Hematopoietic multipotent progenitor cell treated with erythropoietin and hydrocortisone succinate and interleukin-3 and kit ligand, for 8 days (in vitro differentiated cells): ENCODE results near the gene GREB1.

Experiments used
- DNase-seq: peaks from one replicate; pipeline ENCODE4 v3.0.0-alpha.2; 2015

Gene GREB1

DNA sequence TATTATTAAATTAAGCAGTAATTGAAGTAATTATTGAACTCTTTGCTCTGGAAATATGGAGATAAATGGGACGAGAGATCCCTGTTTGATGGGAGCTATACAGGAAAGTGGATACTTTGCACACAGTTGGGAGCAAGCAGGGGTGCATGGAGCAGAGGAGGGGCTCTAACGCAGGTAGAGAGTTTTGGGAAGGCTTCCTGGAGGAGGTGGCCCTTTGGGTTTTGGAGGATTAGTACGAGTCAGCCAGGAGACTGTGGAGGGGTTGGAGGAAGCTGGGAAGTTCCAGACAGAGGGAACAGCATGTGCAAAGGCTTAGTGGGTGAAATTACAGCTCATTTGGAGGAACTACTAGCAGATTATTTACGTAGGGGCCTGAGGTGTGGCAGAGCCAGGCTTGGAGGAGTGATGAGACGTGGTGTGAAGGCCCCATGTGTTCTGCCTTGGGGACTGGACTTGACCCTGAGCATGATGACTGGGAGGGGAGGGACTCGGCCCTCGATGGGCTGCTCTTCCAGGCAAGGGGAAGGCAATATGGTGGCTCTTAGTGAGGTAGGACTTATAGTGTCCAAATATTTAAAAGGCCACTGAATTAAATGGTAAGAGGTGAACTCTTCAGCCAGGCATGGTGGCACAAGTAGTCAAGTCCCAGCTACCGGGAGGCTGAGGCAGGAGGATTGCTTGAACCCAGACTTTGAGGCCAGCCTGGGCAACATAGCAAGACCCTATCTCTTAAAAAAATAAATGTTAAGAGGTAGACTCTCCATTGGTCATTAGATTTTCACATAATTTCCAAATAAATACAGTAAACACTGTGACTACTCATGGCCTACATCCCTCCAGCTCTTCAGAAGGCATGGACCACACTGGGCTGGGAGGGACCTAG is 30.2 kb downstream of the GREB1 start:
- DNase-seq, result no peak

GRCh38 chr2:11564816-11565567 is 31.1 kb downstream of the GREB1 start:
- no peak for DNase-seq

- no peak for DNase-seq
These were observed 32.5 kb downstream of the GREB1 start for GRCh38 chr2:11566383-11566782.

DNA sequence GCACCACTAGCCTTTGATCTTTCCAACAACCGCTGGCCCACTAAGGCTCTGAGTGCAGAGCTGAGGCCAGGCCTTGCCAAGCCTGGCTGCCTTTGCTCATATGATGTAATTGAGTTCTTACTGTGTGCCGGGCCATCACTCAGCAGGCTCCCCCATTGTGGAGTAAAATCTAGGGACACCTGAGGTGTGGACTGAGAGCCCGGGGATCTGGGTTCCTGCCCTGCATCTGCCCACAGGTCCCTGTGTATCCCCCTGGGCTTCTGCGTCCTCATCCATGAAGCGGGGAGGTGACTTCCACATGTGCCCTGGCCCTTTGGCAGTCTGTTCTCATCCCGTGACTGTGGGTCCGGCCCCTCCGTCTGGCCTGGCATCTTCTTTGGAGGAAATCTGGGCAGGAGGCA is 33.8 kb downstream of the GREB1 start:
- no peak for DNase-seq

GRCh38 chr2:11568436-11568835 is 34.6 kb downstream of the GREB1 start:
- DNase-seq, result no peak

DNA sequence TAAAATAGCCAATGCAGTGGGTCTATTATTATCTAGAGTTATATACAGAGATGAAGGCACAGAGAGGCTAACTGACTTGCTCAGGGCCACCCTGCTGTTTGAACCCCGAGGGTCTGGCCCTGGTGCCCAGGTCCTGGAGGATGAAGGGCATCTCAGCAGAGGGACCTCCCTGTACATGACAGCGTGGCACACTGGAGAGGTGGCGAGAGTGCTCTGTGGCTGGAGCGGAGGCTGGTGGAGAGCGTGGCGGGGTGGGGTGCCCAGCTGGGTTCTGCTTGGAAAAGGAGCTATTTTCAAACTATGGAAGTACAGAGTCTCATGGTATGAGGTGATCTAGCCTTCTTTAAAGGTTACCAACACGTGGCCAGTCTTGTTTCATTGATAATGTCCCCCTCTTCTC is 35.8 kb downstream of the GREB1 start:
- DNase-seq, result no peak

GRCh38 chr2:11571170-11571569 is 37.3 kb downstream of the GREB1 start:
- DNase-seq, result no peak

GRCh38 chr2:11572996-11573395 is 39.2 kb downstream of the GREB1 start:
- DNase-seq, result no peak

DNA sequence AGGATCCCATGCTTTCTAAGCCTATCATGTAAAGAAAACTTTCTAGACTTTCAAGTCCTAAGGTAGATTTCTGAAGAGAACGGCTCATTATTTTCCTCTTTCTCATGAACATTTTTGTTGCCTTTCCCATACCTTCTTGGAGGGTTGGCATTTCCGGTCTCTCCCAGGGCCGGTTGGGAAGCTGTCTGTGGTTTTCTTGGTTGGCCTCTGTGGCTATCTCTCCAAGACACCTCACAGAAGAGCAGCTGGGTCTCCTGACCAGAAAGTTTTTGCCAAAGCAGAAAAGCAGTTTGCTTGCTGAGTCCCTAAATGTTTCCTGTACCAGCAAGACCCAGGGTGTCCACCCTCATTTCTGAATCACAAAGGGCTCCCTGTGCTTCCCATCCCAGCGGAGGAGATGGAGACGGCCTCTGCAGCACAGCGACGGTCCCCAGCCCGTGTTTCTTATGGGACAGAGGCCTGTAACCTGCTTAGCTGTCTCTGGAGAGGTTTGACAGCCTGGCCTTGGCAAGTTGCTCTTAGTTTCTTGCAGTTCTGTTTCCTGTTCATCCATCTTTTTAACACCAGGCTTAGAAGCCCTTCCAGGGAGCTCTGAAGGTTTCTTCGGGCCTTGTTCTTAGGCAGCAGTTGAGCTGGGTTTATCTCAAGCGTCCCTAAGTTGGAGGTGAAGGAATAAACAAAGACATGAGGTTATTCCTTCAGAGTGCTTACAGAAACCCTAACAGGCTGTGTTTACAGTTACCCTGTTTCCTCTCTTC is 39.8 kb downstream of the GREB1 start:
- DNase-seq, result peak; percentile 6

- DNase-seq, result no peak
These were observed 40.6 kb downstream of the GREB1 start for GRCh38 chr2:11574176-11575046.

DNA sequence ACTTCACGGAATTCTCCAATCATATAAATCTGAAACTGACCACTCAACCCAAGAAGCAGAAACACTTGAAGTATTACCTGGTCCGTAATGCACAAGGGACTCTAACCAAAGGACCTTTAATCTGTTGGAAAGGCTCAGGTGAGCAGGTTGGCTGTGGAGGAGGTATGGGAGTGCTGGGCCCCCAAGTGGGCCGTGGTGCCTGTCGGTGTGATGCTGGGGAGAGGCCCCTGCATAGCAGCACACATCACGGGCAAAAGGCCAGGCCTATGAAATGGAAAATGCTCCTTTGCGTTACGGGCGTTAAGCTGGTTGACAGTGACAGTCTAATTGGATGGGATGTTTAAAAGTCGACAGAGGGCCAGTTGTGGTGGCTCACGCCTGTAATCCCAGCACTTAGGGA is 42.6 kb downstream of the GREB1 start:
- DNase-seq, result no peak

- DNase-seq, result no peak
These were observed 43.4 kb downstream of the GREB1 start for GRCh38 chr2:11577101-11577883.

DNA sequence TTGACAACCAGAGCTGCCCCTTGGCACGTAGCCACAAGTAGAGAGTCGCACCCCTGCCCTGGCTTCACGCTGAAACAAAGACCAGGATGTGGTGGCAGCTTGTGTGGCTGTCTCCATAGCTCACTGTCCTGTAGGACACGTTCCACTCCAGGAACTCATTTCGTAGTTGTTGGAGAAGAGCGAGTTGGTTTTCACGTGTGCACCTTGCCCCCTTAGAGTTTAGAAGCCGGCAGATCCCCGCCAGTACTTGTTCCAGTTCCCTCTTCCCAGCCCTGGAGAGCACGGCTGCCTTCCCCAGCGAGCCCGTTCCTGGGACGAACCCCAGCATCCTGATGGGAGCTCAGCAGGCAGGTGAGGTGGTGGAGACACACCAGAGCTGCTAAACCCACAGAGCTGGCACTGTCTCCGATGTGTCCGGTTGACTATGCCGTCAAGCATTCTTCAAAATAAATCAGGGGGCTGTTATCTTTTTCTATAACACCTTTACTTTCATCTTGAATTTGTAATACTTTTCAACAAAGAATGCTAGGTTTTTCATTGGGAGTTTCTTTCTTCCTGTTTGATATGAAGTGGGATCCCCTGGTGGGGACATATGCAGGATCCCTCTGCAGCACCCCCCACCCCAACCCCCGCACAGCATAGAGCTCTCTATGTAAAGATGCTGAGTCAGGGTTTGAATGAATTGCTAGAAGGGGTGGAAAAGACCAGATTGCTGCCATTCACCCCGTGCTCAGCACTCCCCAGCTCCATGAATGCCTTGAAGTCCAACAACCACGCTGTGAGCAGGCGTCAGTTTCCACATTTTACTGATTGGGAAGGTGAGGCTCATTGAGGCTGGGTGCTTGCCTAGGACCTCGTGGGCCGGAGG is 44.5 kb downstream of the GREB1 start:
- DNase-seq, result peak; percentile 6

DNA sequence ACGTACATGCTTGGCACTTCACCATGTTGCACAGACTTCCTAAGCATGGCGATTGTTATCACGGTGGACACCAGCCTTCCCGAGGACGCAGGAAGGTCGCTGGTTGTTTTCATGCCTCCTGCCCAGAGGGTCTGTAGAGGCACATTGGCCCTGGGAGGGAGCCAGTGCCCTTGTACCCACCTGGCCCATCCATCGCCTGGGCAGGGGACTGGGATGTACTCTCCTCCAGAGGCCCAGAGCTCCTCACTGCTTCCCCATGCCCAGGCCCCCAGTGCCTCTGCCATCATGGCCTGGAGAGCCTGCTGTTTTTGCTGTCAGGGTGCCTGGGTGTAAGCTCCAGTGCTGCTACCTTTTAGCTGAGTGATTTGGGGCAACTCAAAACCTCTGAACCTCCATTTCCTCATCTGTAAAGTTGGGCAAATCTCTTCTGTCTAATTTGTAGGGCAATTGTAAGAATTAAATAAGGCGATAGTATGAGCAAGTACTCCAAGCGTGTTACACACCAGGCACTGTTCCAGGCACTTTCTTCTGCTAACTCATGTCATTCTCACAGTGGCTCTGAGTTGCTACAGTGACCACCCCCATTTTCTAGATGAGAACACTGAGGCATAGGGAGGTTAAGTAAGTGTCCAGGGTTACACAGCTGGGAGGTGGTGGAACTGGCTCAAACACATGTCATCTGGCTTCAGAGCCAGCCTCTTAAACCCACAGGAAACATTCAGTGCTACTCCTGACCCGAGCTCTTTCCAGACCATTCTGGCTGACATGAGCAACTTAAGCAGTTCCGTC is 45.3 kb downstream of the GREB1 start:
- DNase-seq, result no peak

DNA sequence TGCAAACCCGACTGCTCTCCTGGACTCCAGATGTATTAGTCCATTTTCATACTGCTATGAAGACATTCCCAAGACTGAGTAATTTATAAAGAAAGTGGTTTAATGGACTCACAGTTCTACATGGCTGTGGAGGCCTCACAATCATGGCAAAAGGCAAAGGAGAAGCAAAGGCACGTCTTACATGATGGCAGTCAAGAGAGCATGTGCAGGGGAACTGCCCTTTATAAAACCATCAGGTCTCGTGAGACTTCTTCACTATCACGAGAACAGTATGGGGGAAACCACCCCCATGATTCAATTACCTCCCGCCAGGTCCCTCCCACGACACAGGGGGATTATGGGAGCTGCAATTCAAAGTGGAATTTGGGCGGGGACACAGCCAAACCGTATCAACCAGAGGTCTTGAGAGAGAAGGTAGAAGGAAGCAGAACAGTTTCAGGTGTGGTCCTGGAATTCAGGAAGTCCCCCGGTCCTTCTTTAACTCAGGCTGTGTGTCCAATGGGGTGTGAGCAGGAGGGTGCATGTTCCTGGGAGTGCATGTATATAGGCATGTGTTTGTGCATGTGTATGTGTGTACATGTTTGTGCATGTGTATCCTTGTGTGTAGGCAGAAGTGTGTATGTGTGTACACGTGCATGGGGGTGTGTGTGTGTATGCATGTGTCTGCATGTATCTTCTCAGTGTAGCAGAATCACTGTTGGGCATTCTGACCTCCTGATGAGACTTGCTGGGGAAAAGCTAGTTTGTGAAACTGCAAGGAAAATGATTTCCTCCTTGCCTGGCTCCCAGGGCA is 46.2 kb downstream of the GREB1 start:
- no peak for DNase-seq

GRCh38 chr2:11580697-11581096 is 46.9 kb downstream of the GREB1 start:
- no peak for DNase-seq

DNA sequence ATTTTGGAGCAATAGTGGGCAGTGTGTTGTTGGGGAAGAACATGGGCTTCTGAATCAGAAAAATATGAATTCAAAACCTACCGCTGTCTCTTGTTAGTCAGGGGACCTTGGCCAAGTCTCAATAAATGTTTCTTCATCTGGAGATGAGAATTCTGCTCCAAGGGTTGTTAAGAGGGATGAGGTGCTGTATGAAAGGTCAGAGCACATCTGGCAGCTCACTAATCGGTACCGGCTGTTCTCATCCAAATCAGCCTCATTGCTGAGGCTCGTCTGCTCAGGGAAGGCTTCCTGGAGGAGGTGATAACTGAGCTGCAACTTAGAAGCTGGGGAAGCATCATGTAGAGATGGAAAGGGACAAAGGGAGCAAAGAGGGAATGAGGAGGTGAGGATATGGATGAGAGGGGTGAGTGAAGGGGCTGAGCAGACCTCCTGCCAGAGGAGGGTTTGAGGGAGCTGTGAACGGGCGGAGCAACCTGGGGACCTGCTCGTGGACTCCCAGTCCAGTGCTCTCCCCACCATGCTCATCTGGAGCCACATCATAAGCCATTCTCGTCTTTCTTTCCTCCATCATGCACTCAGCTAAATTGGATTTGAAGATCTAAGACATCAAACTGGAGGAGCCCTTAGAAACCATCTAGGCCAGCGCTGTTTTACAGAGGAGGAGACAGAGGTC is 47.4 kb downstream of the GREB1 start:
- DNase-seq, result no peak
